Measurements from ENCODE around the gene AP1M2.
"Not testable (repeated sequence)": the region's sequence is repeated elsewhere in the genome, so short reads cannot be mapped to it uniquely, and the experiment has no call there.

AP1M2 gene

GRCh38 chr19:10600149-10600548 is 13.0 kb upstream of the AP1M2 start:
- no peak for DNase-seq

GRCh38 chr19:10593820-10594637 is 6.9 kb upstream of the AP1M2 start:
- no peak for DNase-seq

DNA sequence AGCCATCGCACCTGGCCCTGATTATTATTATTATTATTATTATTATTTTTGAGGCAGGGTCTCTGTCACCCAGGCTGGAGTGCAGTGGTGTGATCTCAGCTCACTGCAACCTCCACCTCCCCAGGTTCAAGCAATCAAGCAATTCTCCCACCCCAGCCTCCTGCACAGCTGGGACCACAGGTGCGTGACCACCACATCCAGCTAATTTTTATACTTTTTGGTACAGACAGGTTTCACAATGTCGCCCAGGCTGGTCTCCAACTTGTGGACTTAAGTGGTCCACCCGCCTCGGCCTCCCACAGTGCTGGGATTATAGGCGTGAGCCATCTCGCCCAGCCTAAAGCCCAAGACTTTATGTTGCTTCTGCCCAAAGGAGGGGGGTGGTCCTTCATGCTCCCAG is 6.0 kb upstream of the AP1M2 start:
- DNase-seq: no peak

DNA sequence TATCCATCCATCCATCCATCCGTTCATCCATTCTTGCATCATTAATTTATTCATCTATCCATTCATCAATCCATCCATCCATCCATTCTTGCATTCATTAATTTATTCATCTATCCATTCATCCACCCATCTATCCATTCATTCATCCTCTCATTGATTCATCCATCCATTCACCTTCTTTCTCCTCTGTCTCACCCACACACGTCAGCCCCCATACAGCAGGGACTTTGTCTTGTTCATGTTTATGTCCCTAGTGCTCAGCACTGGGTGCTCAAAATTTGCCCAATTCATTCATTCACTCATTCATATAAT is 683 bp upstream of the AP1M2 start:
- DNase-seq: no peak

DNA sequence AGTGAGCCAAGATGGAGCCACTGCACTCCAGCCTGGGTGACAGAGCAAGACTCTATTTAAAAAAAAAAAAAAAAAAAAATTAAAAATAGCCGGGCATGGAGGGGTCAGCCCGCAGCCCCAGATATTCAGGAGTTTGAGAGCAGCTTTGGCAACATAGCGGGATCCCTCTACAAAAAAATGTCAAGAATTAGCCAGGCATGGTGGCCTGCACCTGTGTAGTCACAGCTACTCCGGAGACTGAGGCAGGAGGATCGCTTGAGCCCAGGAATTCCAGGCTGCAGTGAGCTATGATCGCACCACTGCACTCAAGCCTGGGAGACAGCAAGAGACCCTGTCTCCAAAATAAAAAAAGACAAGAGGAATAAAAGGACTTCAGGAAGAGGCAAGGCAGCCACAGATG is 716 bp downstream of the AP1M2 start:
- no peak for DNase-seq

DNA sequence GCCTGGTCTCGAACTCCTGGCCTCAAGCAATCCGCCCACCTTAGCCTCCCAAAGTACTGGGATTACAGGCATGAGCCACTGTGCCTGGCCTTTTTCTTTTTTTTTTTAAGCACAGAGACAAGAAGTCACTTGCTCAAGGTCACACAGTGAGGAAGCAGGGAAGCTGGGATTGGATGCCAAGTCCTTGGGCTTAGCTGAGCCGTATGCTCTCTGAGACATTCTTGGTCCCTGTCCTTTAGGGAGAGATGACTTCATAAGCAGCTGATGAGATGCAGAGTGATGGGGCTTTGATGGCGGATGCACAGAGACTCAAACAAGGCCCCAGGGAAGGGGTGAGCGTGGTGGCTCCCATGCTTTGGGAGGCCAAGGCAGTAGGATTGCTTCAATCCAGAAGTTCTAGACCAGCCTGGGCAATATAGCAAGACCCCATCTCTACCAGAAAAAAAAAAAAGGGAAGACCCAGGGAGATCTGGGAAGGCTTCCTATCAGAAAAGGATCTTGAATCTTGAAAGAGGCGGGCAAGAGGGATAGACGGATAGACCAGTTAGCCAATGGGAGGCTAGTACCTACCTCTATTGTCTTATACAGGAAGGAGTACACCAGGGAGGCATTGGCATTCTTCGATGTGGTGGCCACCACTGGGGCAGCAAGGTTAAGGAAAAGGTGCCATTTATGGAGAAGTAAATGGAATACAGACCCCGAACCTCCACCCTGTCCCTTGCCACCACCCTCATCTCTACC is 3.9 kb downstream of the AP1M2 start:
- no peak for DNase-seq

DNA sequence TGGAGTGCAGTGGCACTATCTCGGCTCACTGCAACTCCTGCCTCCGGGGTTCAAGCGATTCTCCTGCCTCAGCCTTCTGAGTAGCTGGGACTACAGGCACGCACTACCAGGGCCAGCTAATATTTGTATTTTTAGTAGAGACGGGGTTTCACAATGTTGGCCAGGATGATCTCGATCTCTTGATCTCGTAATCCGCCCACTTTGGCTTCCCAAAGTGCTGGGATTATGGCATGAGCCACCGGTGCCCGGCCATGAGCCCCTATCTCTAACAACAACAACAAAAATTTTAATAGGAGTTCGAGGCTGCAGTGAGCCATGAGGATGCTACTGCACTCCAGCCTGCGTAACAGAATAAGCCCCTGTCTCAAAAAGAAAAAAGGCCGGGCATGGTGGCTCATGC is 5.0 kb downstream of the AP1M2 start:
- no peak for DNase-seq

DNA sequence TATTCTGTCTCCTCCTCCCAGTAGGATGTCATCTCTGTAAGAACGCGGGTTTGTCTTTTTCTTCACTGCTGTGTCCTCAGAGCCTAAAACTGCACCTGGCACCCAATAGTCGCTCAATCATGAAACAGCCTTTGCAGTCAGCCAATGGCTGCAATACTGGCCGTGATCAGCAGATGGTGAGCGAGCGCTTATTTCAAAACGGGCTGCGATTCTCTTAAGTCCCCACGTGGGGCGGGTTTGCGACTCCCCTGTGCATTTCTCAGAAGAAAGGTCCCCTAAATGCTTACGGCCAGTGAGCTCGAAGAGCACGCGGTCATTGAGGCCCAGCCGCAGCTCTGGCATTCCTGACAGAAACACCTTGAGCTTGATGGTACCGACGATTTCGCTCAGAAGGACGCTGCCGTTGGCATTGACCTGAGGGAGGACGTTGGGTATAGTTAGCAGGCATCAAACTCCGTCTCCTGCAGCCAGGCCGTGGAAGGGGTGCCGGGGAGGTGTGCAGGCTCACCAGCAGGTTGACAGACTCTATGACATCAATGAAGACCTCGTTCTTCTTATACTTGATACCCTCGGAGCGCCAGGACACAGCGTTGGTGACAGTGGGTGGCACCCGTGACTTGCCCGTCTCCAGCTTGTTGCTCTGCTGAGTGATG is 6.0 kb downstream of the AP1M2 start:
- DNase-seq: peak; percentile 90

- DNase-seq: no peak
Measured at GRCh38 chr19:10577951-10578350, 9.2 kb downstream of the AP1M2 start.

DNA sequence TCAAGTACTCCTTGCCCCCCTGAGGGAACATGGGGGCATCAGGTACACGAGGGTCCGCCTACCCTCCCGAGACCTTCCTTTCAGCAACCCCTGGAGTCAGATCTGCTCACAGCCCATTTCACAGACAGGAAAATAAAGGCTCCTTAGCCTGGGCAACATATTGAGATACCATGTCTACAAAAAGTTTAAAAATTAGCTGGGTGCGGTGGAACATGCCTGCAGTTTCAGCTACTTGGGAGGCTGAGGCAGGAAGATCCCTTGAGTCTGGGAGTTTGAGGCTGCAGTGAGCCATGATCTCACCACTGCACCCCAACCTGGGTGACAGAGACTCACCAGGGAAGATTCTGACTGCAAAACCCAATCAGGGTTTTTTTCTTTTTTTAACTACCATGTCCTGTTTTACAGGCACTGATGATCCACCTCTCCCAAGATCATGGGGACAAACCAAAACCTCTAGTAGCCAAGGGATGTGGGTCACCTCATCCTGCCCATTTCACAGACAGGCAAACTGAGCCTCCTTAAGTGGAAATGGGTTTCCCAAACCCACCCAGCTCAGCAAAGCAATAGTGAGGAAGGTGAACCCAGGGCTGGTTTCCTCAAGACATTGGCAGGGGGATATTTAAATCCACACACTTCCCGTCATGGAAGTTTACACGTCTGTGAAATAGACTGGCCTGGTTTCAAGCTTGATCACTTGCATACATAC is 11.9 kb downstream of the AP1M2 start:
- DNase-seq: no peak

GRCh38 chr19:10574462-10574861 is 12.7 kb downstream of the AP1M2 start:
- DNase-seq: no peak

DNA sequence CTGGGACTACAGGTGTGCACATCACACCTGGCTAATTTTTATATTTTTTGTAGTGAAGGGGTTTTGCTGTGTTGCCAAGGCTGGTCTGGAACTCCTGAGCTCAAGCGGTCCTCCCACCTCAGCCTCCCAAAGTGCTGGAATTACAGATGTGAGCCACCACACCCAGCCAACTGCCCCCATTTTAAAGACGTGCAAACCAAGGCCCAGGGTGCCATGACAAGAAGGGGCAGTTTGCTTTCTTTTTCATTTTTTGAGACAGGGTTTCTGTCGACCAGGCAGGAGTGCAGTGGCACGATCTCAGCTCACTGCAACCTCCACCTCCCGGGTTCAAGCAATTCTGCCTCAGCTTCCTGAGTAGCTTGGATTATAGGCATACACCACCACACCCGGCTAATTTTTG is 13.3 kb downstream of the AP1M2 start:
- not testable (repeated sequence) for DNase-seq

DNA sequence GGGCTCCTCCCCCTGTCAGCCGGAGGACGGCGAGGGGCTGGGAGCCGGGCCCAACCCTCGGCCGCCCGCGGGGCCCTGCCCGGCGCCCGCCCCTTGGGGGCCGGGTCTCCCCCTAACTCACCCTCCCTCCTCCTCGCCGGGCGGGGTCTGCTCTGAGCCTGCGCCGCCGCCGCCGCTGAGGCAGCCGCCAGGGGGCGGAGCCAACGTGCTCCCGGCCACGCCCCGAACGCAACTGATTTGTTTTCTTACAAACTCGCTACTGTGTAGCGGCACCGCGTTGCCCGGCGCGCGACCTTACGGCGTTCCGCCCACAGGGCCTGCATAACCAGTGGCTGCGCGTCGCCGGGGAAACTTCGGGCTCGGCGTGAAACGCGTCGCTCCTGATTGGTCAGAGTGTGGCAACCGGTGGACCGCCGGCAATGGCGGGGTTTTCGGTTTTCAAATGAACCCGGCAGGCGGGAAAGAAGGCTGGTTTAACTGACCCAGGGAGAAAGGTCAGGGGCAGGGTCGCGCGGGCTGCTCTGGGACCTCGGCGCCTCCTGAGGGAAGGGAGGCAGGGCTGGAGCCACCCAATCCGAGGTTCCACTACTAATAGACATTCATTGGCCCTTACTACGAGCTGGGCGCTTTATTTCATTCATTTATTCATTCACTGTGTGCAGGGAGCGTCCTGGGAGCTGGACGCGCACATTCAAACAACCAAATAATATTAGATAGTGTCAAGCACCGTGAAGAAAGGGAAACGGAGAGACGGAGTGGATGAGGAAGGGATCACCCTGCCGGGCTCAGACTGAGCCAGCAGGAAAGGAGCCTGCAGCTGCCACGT is 18.1 kb downstream of the AP1M2 start, which contains the start of gene CDKN2D:
Gene CDKN2D (minus strand): TSS at position 154 of the 826 bp plus-strand sequence. CDS start 326 bp downstream, outside the sequence.
- peak; percentile 99 for DNase-seq

DNA sequence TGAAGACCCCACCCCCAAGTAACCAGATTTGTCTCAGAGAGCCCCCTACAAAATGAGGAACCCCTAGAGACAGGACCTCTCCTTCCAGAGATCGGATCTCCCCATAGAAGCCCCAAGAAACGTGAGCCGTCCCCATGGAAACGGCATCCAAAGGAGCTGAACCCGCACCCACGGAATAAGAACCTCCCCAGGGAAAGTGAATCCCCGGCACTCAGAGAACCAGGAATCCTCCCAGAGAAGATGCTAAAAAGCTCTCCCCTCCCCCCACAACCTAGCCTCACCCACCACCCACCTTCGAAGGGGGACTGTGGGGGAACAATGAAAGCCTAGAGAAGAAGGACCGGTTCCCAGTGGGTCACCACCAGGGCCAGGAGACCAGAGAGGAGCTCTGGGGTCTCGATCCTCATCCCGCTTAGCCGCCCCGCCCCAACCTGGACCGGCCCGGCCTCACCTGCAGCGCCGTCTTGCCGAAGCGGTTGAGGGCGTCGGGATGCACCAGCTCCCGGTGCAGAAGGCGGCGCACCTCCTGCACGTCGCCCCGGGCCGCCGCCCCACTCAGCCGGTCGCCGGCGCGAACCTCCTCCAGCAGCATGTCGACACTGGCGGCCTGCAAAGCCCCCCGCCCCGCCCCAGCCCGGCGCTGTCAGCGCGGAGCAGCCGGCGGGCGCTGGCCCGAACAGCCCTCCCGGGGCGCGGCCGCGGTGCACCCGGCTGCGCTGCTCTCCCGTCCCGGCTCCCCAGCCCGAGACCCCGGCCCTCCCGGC is 18.9 kb downstream of the AP1M2 start:
- no peak for DNase-seq

GRCh38 chr19:10567656-10568055 is 19.5 kb downstream of the AP1M2 start:
- DNase-seq: no peak

GRCh38 chr19:10566658-10567410 is 20.3 kb downstream of the AP1M2 start:
- no peak for DNase-seq

- no peak for DNase-seq
Measured at GRCh38 chr19:10566408-10566657, 20.8 kb downstream of the AP1M2 start.

GRCh38 chr19:10565567-10566407 is 21.3 kb downstream of the AP1M2 start, which contains the start of gene KRI1:
Gene KRI1 (minus strand): TSS chr19:10566010. CDS start chr19:10565999, 11 bp downstream.
- DNase-seq: peak; percentile 98

DNA sequence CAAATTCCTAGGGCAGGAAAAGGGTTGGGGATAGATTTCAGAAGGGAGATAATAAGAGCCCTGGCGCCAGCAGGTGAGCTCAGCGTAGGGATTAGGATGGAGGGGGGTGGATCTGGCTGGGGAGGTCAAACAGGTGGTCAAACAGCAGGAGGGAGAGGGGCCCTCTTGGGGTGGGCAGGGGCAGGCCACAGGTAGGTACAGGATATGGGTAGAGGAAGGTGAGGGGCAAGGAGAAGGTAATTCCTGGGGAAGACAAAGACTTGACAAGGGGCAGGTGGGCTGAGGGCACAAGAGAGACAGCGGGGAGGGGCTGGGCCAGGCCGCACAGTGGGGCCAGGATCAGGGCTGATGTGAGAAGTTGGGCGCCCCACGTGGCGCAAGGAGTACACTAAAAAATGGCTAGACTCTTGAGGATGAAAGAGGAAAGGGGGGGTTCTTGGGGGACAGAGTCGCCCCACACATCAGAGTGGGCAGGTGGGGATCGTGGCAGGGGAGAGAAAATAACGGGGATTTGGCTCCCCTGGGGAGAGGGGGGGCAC is 22.0 kb downstream of the AP1M2 start:
- peak; percentile 56 for DNase-seq

DNA sequence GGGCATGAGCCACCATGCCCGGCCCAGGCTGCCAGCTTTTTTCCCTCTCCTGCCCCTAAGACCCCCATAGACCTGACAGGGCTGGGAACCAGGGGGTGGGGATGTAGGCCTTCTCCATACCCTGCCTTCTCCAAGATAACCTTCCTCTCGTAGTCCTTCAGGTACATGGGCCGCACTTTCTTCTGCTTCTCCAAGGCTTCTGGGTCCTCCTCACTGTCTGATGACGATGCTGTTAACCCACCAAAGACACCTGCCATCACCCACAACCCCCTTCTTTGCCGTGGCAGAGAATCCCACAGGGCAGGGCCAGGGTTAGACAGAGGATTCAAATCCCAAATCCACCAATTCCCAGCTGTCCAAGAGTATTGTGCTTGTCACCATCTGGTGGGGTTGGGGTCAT is 24.5 kb downstream of the AP1M2 start:
- DNase-seq: no peak
